ENCODE measurements around the gene LDB3.

Gene LDB3

GRCh38 chr10:86692023-86692514, 23.8 kb downstream of the LDB3 start:
- no peaks in the 10 kb centered on the region for H3K9me3 Mint-ChIP-seq
- H3K4me3 Mint-ChIP-seq = no peak overlapping the region
- ATAC-seq (replicated peaks) = no peak

GRCh38 chr10:86692664-86693063, 24.4 kb downstream of the LDB3 start:
- peaks cover 14 to 41% of the 10 kb centered on the region in 2 donors for H3K27me3 Mint-ChIP-seq
- ATAC-seq (replicated peaks) = no peak

More at GRCh38 chr10:86692023-86692514, 23.8 kb downstream of the LDB3 start:
- H3K27me3 Mint-ChIP-seq = peaks cover 14 to 41% of the 10 kb centered on the region in 2 donors
- H3K36me3 Mint-ChIP-seq = no peaks in the 10 kb centered on the region
- peaks cover 10 to 16% of the 10 kb centered on the region in 2 donors for H3K4me1 Mint-ChIP-seq
- H3K27ac Mint-ChIP-seq = no peak overlapping the region
- DNase-seq = no peak

GRCh38 chr10:86693275-86693674, 25.0 kb downstream of the LDB3 start:
- no peak overlapping the region for H3K27ac Mint-ChIP-seq
- no peaks in the 10 kb centered on the region for H3K9me3 Mint-ChIP-seq
- peaks cover 10 to 14% of the 10 kb centered on the region in 2 donors for H3K4me1 Mint-ChIP-seq
- peaks cover 14 to 35% of the 10 kb centered on the region in 2 donors for H3K27me3 Mint-ChIP-seq
- no peak overlapping the region for H3K4me3 Mint-ChIP-seq
- DNase-seq (no peak), ATAC-seq (replicated peaks) (no peak)
- H3K36me3 Mint-ChIP-seq = no peaks in the 10 kb centered on the region

More at GRCh38 chr10:86692664-86693063, 24.4 kb downstream of the LDB3 start:
- H3K36me3 Mint-ChIP-seq = no peaks in the 10 kb centered on the region
- peaks cover 10 to 16% of the 10 kb centered on the region in 2 donors for H3K4me1 Mint-ChIP-seq
- DNase-seq = no peak
- H3K9me3 Mint-ChIP-seq = no peaks in the 10 kb centered on the region
- H3K27ac Mint-ChIP-seq = no peak overlapping the region
- no peak overlapping the region for H3K4me3 Mint-ChIP-seq

DNA sequence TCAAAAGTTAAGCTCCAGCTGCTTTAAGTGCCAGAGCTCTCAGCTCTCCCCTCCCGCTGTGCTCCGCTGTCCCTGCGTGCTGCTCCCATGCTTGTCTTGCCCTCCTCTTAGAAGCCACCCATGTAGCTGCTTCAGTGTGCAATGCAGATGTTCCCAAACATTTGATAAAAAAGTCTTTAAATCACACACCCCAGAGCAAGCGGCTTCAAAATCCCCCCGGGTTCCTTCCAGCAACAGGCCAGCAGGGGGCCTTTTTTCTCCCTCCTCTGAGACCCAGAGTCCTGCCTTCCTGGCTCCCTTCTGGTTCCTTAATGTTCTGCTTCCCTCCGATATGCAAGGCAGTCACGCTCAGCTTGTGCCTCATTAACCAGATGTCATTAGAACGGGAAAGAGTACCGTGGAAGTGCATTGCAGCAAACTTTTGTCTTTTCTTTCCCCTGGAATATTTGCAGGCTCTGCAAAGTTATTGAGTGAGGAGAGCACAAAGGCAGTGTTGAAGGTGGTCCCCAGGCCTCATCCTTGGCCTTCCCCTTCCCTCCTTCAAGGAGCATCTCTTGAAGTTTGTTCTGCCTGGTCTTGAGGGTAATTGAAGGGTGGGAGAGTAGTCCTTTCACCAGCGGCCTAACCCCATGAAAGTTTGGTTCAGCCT, 25.5 kb downstream of the LDB3 start:
- Mint-ChIP-seq H3K4me1 (peaks cover 8 to 9% of the 10 kb centered on the region in 2 donors), H3K27me3 (peaks cover 13 to 32% of the 10 kb centered on the region in 2 donors), H3K4me3 (no peak overlapping the region), H3K36me3 (no peaks in the 10 kb centered on the region), H3K27ac (no peak overlapping the region), H3K9me3 (no peaks in the 10 kb centered on the region)
- DNase-seq = peak; percentile 14
- peak; percentile 59 to 65 for ATAC-seq (replicated peaks)

DNA sequence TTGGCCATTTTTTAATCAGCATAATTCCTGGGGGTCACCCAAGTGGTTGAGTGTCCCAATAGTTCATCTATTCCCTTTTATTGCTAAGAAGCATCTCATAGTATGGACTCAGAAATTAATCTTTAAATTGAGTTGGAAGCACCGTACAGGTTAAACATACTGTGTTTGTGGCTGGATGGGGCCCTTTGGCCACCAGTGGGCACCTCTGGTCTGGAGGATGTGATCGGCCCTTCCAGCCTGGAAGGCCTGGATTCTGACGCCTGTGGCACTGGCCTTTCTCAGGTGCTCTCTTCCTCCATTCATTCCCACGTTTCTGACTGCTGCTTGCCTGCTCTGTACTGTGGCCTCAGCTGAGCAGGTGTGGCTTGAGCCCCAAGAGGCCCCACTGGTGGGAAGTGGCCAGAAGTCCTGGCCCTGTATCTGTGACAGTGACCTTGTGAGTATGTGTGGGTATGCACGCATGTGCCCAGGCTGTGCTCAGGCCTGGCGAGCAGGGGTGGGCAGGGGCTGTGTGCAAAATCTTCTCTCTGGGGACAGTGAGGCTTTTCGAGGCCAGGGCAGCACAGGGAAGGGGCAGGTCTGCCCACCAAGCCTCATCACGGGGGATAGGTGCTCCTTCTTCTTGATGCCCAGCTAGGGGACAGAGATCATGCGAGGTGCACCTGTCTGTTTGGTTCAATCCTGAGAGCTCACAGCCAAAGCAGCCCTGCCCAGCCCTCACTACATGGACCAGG, 30.1 kb downstream of the LDB3 start:
- no peak for DNase-seq

DNA sequence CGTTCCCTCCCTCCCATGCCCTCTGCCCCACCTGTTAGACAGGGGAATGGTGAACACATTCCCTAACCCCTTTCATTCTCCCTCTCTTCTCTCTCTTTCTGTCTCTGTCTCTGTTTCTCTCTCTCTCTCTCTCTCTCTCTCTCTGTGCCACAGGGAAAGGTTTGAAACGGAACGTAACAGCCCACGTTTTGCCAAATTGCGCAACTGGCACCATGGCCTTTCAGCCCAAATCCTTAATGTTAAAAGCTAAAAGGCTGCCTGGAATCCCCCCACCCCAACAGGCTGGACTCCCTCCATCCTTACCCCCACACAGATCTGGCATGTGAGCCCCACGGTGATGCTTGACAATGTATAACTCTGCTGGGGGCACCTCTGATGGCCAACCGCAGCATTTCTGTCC, 30.8 kb downstream of the LDB3 start:
- ATAC-seq (replicated peaks) = no peak
- Mint-ChIP-seq H3K4me1 (no peaks in the 10 kb centered on the region), H3K4me3 (no peak overlapping the region), H3K27me3 (peaks cover 5 to 20% of the 10 kb centered on the region in 2 donors), H3K27ac (no peak overlapping the region), H3K36me3 (no peaks in the 10 kb centered on the region), H3K9me3 (no peaks in the 10 kb centered on the region)
- no peak for DNase-seq

More for the DNA sequence above, 30.1 kb downstream of the LDB3 start:
- H3K4me1 Mint-ChIP-seq = peaks cover 4 to 5% of the 10 kb centered on the region in 2 donors
- no peak overlapping the region for H3K27ac Mint-ChIP-seq
- no peaks in the 10 kb centered on the region for H3K9me3 Mint-ChIP-seq
- peaks cover 5 to 20% of the 10 kb centered on the region in 2 donors for H3K27me3 Mint-ChIP-seq
- H3K36me3 Mint-ChIP-seq = no peaks in the 10 kb centered on the region
- ATAC-seq (replicated peaks) = no peak
- no peak overlapping the region for H3K4me3 Mint-ChIP-seq

- DNase-seq = no peak
- Mint-ChIP-seq H3K9me3 (no peaks in the 10 kb centered on the region), H3K27ac (no peak overlapping the region), H3K4me1 (no peaks in the 10 kb centered on the region), H3K4me3 (no peak overlapping the region), H3K36me3 (no peaks in the 10 kb centered on the region), H3K27me3 (peaks cover 5 to 20% of the 10 kb centered on the region in 2 donors)
- no peak for ATAC-seq (replicated peaks)
Observed at GRCh38 chr10:86699541-86699940, 31.2 kb downstream of the LDB3 start.

- no peaks in the 10 kb centered on the region for H3K4me1 Mint-ChIP-seq
- H3K36me3 Mint-ChIP-seq = no peaks in the 10 kb centered on the region
- ATAC-seq (replicated peaks) (no peak), DNase-seq (no peak)
- no peak overlapping the region for H3K27ac Mint-ChIP-seq
- no peaks in the 10 kb centered on the region for H3K9me3 Mint-ChIP-seq
- no peak overlapping the region for H3K4me3 Mint-ChIP-seq
- peaks cover 5 to 20% of the 10 kb centered on the region in 2 donors for H3K27me3 Mint-ChIP-seq
Observed at GRCh38 chr10:86699991-86700840, 31.9 kb downstream of the LDB3 start.

- DNase-seq (no peak), ATAC-seq (replicated peaks) (no peak)
- no peaks in the 10 kb centered on the region for H3K9me3 Mint-ChIP-seq
- H3K36me3 Mint-ChIP-seq = no peaks in the 10 kb centered on the region
- H3K27me3 Mint-ChIP-seq = peaks cover 5 to 13% of the 10 kb centered on the region in 2 donors
- no peak overlapping the region for H3K27ac Mint-ChIP-seq
- no peak overlapping the region for H3K4me3 Mint-ChIP-seq
- no peaks in the 10 kb centered on the region for H3K4me1 Mint-ChIP-seq
Observed at GRCh38 chr10:86700851-86701617, 32.7 kb downstream of the LDB3 start.

GRCh38 chr10:86703176-86703575, 34.9 kb downstream of the LDB3 start:
- H3K27ac Mint-ChIP-seq = no peak overlapping the region

GRCh38 chr10:86705139-86705538, 36.8 kb downstream of the LDB3 start:
- Mint-ChIP-seq H3K4me1 (peaks cover 0 to 2% of the 10 kb centered on the region in 2 donors), H3K4me3 (no peak overlapping the region), H3K36me3 (peaks cover 0 to 2% of the 10 kb centered on the region in 2 donors), H3K27ac (no peak overlapping the region), H3K27me3 (peaks cover 0 to 5% of the 10 kb centered on the region in 2 donors), H3K9me3 (peaks cover 0 to 1% of the 10 kb centered on the region in 2 donors)
- ATAC-seq (replicated peaks) (no peak), DNase-seq (no peak)

More at GRCh38 chr10:86703176-86703575, 34.9 kb downstream of the LDB3 start:
- ATAC-seq (replicated peaks) = no peak
- Mint-ChIP-seq H3K27me3 (peaks cover 0 to 5% of the 10 kb centered on the region in 2 donors), H3K36me3 (no peaks in the 10 kb centered on the region), H3K4me1 (no peaks in the 10 kb centered on the region), H3K9me3 (no peaks in the 10 kb centered on the region), H3K4me3 (no peak overlapping the region)
- no peak for DNase-seq

GRCh38 chr10:86705905-86706304, 37.6 kb downstream of the LDB3 start:
- ATAC-seq (replicated peaks) (no peak), DNase-seq (no peak)
- H3K9me3 Mint-ChIP-seq = peaks cover 0 to 1% of the 10 kb centered on the region in 2 donors
- no peak overlapping the region for H3K27ac Mint-ChIP-seq
- peaks cover 5 to 6% of the 10 kb centered on the region in 2 donors for H3K4me1 Mint-ChIP-seq
- peaks cover 0 to 2% of the 10 kb centered on the region in 2 donors for H3K36me3 Mint-ChIP-seq
- no peak overlapping the region for H3K4me3 Mint-ChIP-seq
- peaks cover 0 to 5% of the 10 kb centered on the region in 2 donors for H3K27me3 Mint-ChIP-seq

GRCh38 chr10:86706401-86706841, 38.1 kb downstream of the LDB3 start:
- Mint-ChIP-seq H3K36me3 (peaks cover 0 to 2% of the 10 kb centered on the region in 2 donors), H3K27ac (no peak overlapping the region), H3K27me3 (peaks cover 0 to 5% of the 10 kb centered on the region in 2 donors), H3K4me3 (no peak overlapping the region), H3K4me1 (peaks cover 7% of the 10 kb centered on the region in 2 donors), H3K9me3 (peaks cover 0 to 1% of the 10 kb centered on the region in 2 donors)
- ATAC-seq (replicated peaks) (no peak), DNase-seq (no peak)
